ENCODE results near the gene SACM1L. TPM values are rescaled to one million over a fixed set of nuclear protein-coding genes. Genes with fewer than 3 reads are reported as not detected.

SACM1L gene
- total RNA-seq, 1 experiment from 2014 or later, result 79.6 TPM

DNA sequence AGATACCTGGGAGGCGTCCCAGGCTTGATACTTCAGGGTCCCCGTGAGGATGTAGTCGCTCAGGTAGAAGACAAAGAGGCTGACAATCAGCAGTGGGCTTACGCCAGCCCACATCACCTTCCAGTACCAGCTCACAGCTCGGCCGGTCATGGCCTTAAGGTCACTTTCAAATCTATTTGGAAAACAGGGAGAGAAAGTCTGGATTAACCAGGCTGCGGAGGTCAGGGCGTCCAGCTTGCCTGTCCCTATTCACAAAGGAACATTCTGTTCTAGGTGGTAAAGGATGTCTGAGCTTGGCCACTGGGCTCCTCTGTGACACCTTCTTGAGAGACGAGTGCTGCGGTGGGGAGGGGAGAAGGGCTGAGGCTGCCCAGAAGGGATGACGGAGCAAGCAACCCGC lies 70.7 kb downstream of the SACM1L start:
- Mint-ChIP-seq H3K4me3 (no peak overlapping the region), H3K4me1 (peaks cover 20% of the 10 kb centered on the region), H3K36me3 (no peaks in the 10 kb centered on the region), H3K27ac (0 out of 2 replicates have a peak overlapping the region, but pooled peaks have one; percentile 21), H3K9me3 (no peaks in the 10 kb centered on the region), H3K27me3 (ENCODE audit: low read depth) (no peaks in the 10 kb centered on the region; the same call in 1 of the 2 replicates)
- POLR2A ChIA-PET, result no interaction called here
- CTCF ChIA-PET, result interaction anchor here (0.8 to 2.7 kb wide), 9 partner anchors 9 to 213 kb away, joined by 3 to 34 read pairs (median 7); partner anchors contain the start of gene LZTFL1
- TF ChIP-seq ZNF138 (CRISPR knock-in tag; conservative IDR thresholded peaks at IDR 0.05), result no peak
- no peak for TF ChIP-seq MXD4 (CRISPR knock-in tag; IDR thresholded peaks at IDR 0.05; ENCODE audit: borderline replicate concordance)
- TF ChIP-seq, protein P1, sequence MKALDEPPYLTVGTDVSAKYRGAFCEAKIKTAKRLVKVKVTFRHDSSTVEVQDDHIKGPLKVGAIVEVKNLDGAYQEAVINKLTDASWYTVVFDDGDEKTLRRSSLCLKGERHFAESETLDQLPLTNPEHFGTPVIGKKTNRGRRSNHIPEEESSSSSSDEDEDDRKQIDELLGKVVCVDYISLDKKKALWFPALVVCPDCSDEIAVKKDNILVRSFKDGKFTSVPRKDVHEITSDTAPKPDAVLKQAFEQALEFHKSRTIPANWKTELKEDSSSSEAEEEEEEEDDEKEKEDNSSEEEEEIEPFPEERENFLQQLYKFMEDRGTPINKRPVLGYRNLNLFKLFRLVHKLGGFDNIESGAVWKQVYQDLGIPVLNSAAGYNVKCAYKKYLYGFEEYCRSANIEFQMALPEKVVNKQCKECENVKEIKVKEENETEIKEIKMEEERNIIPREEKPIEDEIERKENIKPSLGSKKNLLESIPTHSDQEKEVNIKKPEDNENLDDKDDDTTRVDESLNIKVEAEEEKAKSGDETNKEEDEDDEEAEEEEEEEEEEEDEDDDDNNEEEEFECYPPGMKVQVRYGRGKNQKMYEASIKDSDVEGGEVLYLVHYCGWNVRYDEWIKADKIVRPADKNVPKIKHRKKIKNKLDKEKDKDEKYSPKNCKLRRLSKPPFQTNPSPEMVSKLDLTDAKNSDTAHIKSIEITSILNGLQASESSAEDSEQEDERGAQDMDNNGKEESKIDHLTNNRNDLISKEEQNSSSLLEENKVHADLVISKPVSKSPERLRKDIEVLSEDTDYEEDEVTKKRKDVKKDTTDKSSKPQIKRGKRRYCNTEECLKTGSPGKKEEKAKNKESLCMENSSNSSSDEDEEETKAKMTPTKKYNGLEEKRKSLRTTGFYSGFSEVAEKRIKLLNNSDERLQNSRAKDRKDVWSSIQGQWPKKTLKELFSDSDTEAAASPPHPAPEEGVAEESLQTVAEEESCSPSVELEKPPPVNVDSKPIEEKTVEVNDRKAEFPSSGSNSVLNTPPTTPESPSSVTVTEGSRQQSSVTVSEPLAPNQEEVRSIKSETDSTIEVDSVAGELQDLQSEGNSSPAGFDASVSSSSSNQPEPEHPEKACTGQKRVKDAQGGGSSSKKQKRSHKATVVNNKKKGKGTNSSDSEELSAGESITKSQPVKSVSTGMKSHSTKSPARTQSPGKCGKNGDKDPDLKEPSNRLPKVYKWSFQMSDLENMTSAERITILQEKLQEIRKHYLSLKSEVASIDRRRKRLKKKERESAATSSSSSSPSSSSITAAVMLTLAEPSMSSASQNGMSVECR (CRISPR knock-in tag; IDR thresholded peaks at IDR 0.05; ENCODE audit: borderline replicate concordance), result no peak
- no peak for TF ChIP-seq TCF7 (CRISPR knock-in tag; IDR thresholded peaks at IDR 0.05; ENCODE audit: low read depth)
- TF ChIP-seq GRHL2 (CRISPR knock-in tag; IDR thresholded peaks at IDR 0.05; ENCODE audit: insufficient replicate concordance, severe bottlenecking), result no peak
- TF ChIP-seq, protein P2, sequence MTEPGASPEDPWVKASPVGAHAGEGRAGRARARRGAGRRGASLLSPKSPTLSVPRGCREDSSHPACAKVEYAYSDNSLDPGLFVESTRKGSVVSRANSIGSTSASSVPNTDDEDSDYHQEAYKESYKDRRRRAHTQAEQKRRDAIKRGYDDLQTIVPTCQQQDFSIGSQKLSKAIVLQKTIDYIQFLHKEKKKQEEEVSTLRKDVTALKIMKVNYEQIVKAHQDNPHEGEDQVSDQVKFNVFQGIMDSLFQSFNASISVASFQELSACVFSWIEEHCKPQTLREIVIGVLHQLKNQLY (CRISPR knock-in tag; IDR thresholded peaks at IDR 0.05), result no peak
- no peak for TF ChIP-seq NFYB (CRISPR knock-in tag; conservative IDR thresholded peaks at IDR 0.05; ENCODE audit: low read depth)
- no peak for TF ChIP-seq ESRRA (CRISPR knock-in tag; IDR thresholded peaks at IDR 0.05; ENCODE audit: borderline replicate concordance)
- TF ChIP-seq NFATC4 (CRISPR knock-in tag; IDR thresholded peaks at IDR 0.05), result no peak
- no peak for TF ChIP-seq ZNF396 (CRISPR knock-in tag; IDR thresholded peaks at IDR 0.05; ENCODE audit: borderline replicate concordance)
- DNase-seq (ENCODE audit: low spot score) (no peak), ATAC-seq (no peak)

DNA sequence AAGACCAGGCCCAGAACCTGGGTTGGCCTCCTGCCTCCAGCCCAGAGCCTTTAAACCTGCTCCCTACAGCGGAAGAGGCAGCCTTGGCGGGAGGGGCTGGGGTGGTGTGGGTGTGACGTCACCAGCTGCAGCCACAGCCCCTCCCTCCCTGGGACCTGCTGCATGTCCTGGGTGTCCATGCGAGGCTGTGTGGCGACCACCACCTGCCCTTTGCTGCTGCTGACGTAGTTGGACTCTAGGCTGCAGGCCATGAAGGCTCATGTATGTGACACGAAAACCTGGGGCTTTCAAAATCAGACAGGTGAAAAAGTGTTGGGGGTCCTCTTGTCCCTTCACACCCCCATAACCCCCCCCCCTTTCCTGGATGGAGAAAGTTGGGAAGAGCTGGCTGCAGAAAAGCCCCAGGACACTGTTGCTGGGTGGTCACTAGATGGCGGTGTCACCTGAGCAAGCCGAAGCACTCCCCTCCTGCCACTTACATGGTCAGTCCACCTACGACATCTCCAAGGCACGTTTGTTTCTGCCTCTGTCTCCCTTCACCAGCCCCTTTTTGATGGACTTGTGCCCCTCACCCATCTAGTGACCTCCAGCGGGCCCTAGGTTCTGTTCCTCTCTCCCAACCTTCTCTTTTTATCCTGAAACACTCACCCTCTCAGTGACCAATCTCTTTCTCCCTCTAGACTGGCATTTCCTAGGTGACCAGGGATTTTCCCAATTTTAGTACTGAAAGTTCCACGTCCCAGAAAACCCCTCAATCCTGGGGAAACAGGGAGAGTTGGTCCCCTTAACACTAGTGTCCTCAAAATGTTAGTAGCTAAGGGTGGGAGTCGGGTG lies 71.9 kb downstream of the SACM1L start:
- no peak overlapping the region for H3K4me3 Mint-ChIP-seq
- CTCF ChIA-PET, result interaction anchor here (0.5 to 2.7 kb wide), 34 partner anchors 11 to 1163 kb away, joined by 3 to 34 read pairs (median 4); partner anchors contain the start of gene LZTFL1
- no peaks in the 10 kb centered on the region for H3K9me3 Mint-ChIP-seq
- TF ChIP-seq TP53 (CRISPR knock-in tag; IDR thresholded peaks at IDR 0.05) (no peak), FOXP1 (CRISPR knock-in tag; IDR thresholded peaks at IDR 0.05; ENCODE audit: borderline replicate concordance) (0 out of 2 replicates have a peak, but pooled peaks have one; percentile 35)
- TF ChIP-seq, protein P3, sequence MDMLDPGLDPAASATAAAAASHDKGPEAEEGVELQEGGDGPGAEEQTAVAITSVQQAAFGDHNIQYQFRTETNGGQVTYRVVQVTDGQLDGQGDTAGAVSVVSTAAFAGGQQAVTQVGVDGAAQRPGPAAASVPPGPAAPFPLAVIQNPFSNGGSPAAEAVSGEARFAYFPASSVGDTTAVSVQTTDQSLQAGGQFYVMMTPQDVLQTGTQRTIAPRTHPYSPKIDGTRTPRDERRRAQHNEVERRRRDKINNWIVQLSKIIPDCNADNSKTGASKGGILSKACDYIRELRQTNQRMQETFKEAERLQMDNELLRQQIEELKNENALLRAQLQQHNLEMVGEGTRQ (CRISPR knock-in tag; IDR thresholded peaks at IDR 0.05), result no peak
- TF ChIP-seq, protein P4, sequence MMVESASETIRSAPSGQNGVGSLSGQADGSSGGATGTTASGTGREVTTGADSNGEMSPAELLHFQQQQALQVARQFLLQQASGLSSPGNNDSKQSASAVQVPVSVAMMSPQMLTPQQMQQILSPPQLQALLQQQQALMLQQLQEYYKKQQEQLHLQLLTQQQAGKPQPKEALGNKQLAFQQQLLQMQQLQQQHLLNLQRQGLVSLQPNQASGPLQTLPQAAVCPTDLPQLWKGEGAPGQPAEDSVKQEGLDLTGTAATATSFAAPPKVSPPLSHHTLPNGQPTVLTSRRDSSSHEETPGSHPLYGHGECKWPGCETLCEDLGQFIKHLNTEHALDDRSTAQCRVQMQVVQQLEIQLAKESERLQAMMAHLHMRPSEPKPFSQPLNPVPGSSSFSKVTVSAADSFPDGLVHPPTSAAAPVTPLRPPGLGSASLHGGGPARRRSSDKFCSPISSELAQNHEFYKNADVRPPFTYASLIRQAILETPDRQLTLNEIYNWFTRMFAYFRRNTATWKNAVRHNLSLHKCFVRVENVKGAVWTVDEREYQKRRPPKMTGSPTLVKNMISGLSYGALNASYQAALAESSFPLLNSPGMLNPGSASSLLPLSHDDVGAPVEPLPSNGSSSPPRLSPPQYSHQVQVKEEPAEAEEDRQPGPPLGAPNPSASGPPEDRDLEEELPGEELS (CRISPR knock-in tag; IDR thresholded peaks at IDR 0.05), result no peak
- TF ChIP-seq, protein P5, sequence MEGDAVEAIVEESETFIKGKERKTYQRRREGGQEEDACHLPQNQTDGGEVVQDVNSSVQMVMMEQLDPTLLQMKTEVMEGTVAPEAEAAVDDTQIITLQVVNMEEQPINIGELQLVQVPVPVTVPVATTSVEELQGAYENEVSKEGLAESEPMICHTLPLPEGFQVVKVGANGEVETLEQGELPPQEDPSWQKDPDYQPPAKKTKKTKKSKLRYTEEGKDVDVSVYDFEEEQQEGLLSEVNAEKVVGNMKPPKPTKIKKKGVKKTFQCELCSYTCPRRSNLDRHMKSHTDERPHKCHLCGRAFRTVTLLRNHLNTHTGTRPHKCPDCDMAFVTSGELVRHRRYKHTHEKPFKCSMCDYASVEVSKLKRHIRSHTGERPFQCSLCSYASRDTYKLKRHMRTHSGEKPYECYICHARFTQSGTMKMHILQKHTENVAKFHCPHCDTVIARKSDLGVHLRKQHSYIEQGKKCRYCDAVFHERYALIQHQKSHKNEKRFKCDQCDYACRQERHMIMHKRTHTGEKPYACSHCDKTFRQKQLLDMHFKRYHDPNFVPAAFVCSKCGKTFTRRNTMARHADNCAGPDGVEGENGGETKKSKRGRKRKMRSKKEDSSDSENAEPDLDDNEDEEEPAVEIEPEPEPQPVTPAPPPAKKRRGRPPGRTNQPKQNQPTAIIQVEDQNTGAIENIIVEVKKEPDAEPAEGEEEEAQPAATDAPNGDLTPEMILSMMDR (IDR thresholded peaks at IDR 0.05), result peak; percentile 61
- TF ChIP-seq, protein P6, sequence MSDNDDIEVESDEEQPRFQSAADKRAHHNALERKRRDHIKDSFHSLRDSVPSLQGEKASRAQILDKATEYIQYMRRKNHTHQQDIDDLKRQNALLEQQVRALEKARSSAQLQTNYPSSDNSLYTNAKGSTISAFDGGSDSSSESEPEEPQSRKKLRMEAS (CRISPR knock-in tag; IDR thresholded peaks at IDR 0.05), result 0 out of 2 replicates have a peak, but pooled peaks have one; percentile 26
- TF ChIP-seq, protein P7, sequence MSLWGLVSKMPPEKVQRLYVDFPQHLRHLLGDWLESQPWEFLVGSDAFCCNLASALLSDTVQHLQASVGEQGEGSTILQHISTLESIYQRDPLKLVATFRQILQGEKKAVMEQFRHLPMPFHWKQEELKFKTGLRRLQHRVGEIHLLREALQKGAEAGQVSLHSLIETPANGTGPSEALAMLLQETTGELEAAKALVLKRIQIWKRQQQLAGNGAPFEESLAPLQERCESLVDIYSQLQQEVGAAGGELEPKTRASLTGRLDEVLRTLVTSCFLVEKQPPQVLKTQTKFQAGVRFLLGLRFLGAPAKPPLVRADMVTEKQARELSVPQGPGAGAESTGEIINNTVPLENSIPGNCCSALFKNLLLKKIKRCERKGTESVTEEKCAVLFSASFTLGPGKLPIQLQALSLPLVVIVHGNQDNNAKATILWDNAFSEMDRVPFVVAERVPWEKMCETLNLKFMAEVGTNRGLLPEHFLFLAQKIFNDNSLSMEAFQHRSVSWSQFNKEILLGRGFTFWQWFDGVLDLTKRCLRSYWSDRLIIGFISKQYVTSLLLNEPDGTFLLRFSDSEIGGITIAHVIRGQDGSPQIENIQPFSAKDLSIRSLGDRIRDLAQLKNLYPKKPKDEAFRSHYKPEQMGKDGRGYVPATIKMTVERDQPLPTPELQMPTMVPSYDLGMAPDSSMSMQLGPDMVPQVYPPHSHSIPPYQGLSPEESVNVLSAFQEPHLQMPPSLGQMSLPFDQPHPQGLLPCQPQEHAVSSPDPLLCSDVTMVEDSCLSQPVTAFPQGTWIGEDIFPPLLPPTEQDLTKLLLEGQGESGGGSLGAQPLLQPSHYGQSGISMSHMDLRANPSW (CRISPR knock-in tag; conservative IDR thresholded peaks at IDR 0.05; ENCODE audit: low read depth), result no peak
- DNase-seq (ENCODE audit: low spot score) (peak; percentile 68), ATAC-seq (peak; percentile 87)
- H3K36me3 Mint-ChIP-seq, result no peaks in the 10 kb centered on the region
- H3K27ac Mint-ChIP-seq, result 0 out of 2 replicates have a peak overlapping the region, but pooled peaks have one; percentile 6
- no peaks in the 10 kb centered on the region; the same call in 1 of the 2 replicates for H3K27me3 Mint-ChIP-seq (ENCODE audit: low read depth)
- H3K4me1 Mint-ChIP-seq, result peaks cover 23% of the 10 kb centered on the region
- POLR2A ChIA-PET, result interaction anchor here (0.5 to 0.7 kb wide), 3 partner anchors 13 to 805 kb away, joined by 3 to 6 read pairs (median 5); no protein-coding TSS in a partner anchor
